Esophagus muscularis mucosa (tissue), 4 donors: ENCODE data around the gene PRM1.

Experiments
- CTCF ChIP-seq, 3 experiments: fragments of 200-600 bp in 2 of 3; fragments of 450-650 bp in 1 of 3; sonication (generic) in 2 of 3; IDR thresholded peaks; one replicate each; pipeline ENCODE4 v1.5.1; 2017 to 2019; ENCODE audit warnings: antibody characterized with exemption in 3 of 3, mild to moderate bottlenecking in 2 of 3, moderate library complexity in 1 of 3
- EP300 ChIP-seq: sonication (generic); formaldehyde crosslinking; IDR thresholded peaks from one replicate; pipeline ENCODE4 v1.6.1; 2017; ENCODE audit warnings: antibody characterized with exemption
- POLR2AphosphoS5 ChIP-seq, 2 donors: sonication (generic); formaldehyde crosslinking; IDR thresholded peaks; one replicate each; pipeline ENCODE4 v1.6.1; 2017; ENCODE audit warnings: antibody characterized with exemption in 2 of 2

GRCh38 chr16:11315510-11315909, 34.4 kb upstream of the PRM1 start:
- TF ChIP-seq CTCF (IDR thresholded peaks at IDR 0.05) (no peak), EP300 (no peak), POLR2AphosphoS5 (IDR thresholded peaks at IDR 0.05) (no peak)
